GM12878 (cell line): ENCODE results near the gene NAA60.

Experiments
- BCLAF1 ChIP-seq: fragments of 450-650 bp; IDR thresholded peaks from 2 replicates; pipeline ENCODE4 v1.6.1; 2017; ENCODE audit warnings: antibody characterized with exemption, mild to moderate bottlenecking, moderate library complexity
- BRCA1 ChIP-seq: IDR thresholded peaks from 2 replicates; pipeline ENCODE4 v1.6.1; 2011; ENCODE audit warnings: low read depth, low read length, improper control_type of control experiment
- CTCF ChIP-seq, 3 experiments: IDR thresholded peaks in 2 of 3; conservative IDR thresholded peaks in 1 of 3; 2 replicates each; pipeline ENCODE4 v1.5.1; 2011; ENCODE audit warnings: low read depth in 3 of 3, low read length in 3 of 3, mild to moderate bottlenecking in 3 of 3, control low read depth in 2 of 3, moderate library complexity in 2 of 3, inconsistent platforms in 1 of 3, mixed read lengths in 1 of 3; ENCODE audit not compliant: control insufficient read depth in 2 of 3, insufficient read depth in 1 of 3; ENCODE audit errors: extremely low read depth in 1 of 3
- MAX ChIP-seq: IDR thresholded peaks from 2 replicates; pipeline ENCODE4 v1.6.1; 2012; ENCODE audit warnings: low read depth, low read length, improper control_type of control experiment
- POLR2A ChIP-seq: IDR thresholded peaks from 2 replicates; pipeline ENCODE4 v1.6.1; 2011; ENCODE audit warnings: low read depth, mild to moderate bottlenecking, low read length
- RCOR1 ChIP-seq: conservative IDR thresholded peaks from 2 replicates; pipeline ENCODE4 v1.6.1; 2012; ENCODE audit warnings: low read depth, low read length, improper control_type of control experiment
- SRF ChIP-seq, 2 experiments: IDR thresholded peaks; 2 replicates each; pipeline ENCODE4 v1.6.1; 2011; ENCODE audit warnings: low read depth in 2 of 2, low read length in 2 of 2, mild to moderate bottlenecking in 1 of 2, moderate library complexity in 1 of 2
- YY1 ChIP-seq: IDR thresholded peaks from 2 replicates; pipeline ENCODE4 v1.6.1; 2011; ENCODE audit warnings: low read depth, mild to moderate bottlenecking, low read length
- ZNF24 ChIP-seq: fragments of 450-650 bp; IDR thresholded peaks from 2 replicates; pipeline ENCODE4 v1.6.1; 2017; ENCODE audit warnings: antibody characterized with exemption, mild to moderate bottlenecking

GRCh38 chr16:3465301-3465700 is 21.8 kb downstream of the NAA60 start:
- no peak for TF ChIP-seq BRCA1
- TF ChIP-seq CTCF (IDR thresholded peaks at IDR 0.05 in 2 of 3, conservative IDR thresholded peaks at IDR 0.05 in 1 of 3; ENCODE audit: control insufficient read depth in 2 of 3, extremely low read depth in 1 of 3, insufficient read depth in 1 of 3, low read depth in 3 of 3, low read length in 3 of 3): no peak
- no peak for TF ChIP-seq BCLAF1
- TF ChIP-seq MAX: no peak
- TF ChIP-seq RCOR1: no peak
- TF ChIP-seq YY1: no peak
- no peak for TF ChIP-seq SRF (IDR thresholded peaks at IDR 0.05; ENCODE audit: low read depth in 2 of 2, low read length in 2 of 2)
- TF ChIP-seq ZNF24: no peak
- no peak for TF ChIP-seq POLR2A
